Endodermal cell (in vitro differentiated cells): Measurements from ENCODE around the gene PLEKHG2. TPM values are rescaled to one million over a fixed set of nuclear protein-coding genes. Genes with fewer than 3 reads are reported as not detected.
A peak's percentile ranks its signal among the peaks of the same experiment; 100 is the strongest.

Source experiments
- DNase-seq: peaks from one replicate; pipeline ENCODE4 v3.0.0-alpha.2; 2017
- H3K27ac ChIP-seq: 2 replicates; pipeline ENCODE4 v1.5.1; 2013; ENCODE audit warnings: mild to moderate bottlenecking, low read depth, low read length, moderate library complexity
- H3K27me3 ChIP-seq: 2 replicates; pipeline ENCODE4 v1.6.1; 2013; ENCODE audit warnings: mild to moderate bottlenecking, low read length, moderate library complexity; ENCODE audit not compliant: insufficient read depth, control insufficient read depth, poor library complexity, severe bottlenecking
- H3K36me3 ChIP-seq: 2 replicates; pipeline ENCODE4 v1.7.0; 2013; ENCODE audit warnings: mild to moderate bottlenecking, low read length, moderate library complexity; ENCODE audit not compliant: control insufficient read depth, insufficient read depth
- H3K4me1 ChIP-seq: one replicate; pipeline ENCODE4 v1.7.0; 2013; ENCODE audit warnings: low read length; ENCODE audit not compliant: control insufficient read depth, insufficient read depth
- H3K4me3 ChIP-seq: 2 replicates; pipeline ENCODE4 v1.5.1; 2013; ENCODE audit warnings: mild to moderate bottlenecking, low read length, moderate library complexity
- H3K9ac ChIP-seq: 2 replicates; pipeline ENCODE4 v1.6.1; 2013; ENCODE audit warnings: mild to moderate bottlenecking, low read length, moderate library complexity; ENCODE audit not compliant: poor library complexity, severe bottlenecking; ENCODE audit errors: extremely low read depth
- H3K9me3 ChIP-seq: 2 replicates; pipeline ENCODE4 v1.6.1; 2013; ENCODE audit warnings: mild to moderate bottlenecking, low read length, moderate library complexity; ENCODE audit not compliant: control insufficient read depth
- H3K27ac Mint-ChIP-seq: 2 replicates; pipeline ENCODE4 v1.8.0; 2020; ENCODE audit warnings: mixed read lengths
- H3K27me3 Mint-ChIP-seq: 2 replicates; pipeline ENCODE4 v1.8.0; 2021; ENCODE audit warnings: mild to moderate bottlenecking, mixed read lengths; ENCODE audit not compliant: insufficient read depth
- H3K36me3 Mint-ChIP-seq: 2 replicates; pipeline ENCODE4 v1.8.0; 2020; ENCODE audit warnings: low read depth, mixed read lengths
- H3K4me1 Mint-ChIP-seq: 2 replicates; pipeline ENCODE4 v1.8.0; 2020; ENCODE audit warnings: mixed read lengths
- H3K4me3 Mint-ChIP-seq: 2 replicates; pipeline ENCODE4 v1.8.0; 2020; ENCODE audit warnings: mild to moderate bottlenecking, moderate library complexity, mixed read lengths
- H3K9me3 Mint-ChIP-seq: 2 replicates; pipeline ENCODE4 v1.8.0; 2020; ENCODE audit warnings: mild to moderate bottlenecking, mixed read lengths
- WGBS, 2 experiments: methylation state at CpG; one replicate each; pipeline versions ENCODE4 v1.1.5 to v1.1.7; 2013; ENCODE audit warnings: missing lambda C conversion rate in 2 of 2, mixed read lengths in 1 of 2; ENCODE audit not compliant: insufficient coverage in 1 of 2, insufficient read length in 1 of 2; 5-methylcytosine and 5-hydroxymethylcytosine counted together
- total RNA-seq, 2 donors: library from RNA; stranded (reverse); fragmentation: NEBNext Ultra II Directional in 1 of 2; extraction: Animal tissue kit (Norgen Biotek cat#: 25700) in 1 of 2; gene quantifications; 2 replicates in 1 of 2; 3 replicates in 1 of 2; pipeline ENCODE4 v1.2.1, GENCODE V29; 2021
- TF ChIP-seq, protein P1 (sequence below): fragments of 200-600 bp; sonication (generic); conservative IDR thresholded peaks from 2 replicates; pipeline ENCODE4 v1.5.0; 2021; ENCODE audit warnings: antibody characterized with exemption, mild to moderate bottlenecking

Gene PLEKHG2
- total RNA-seq, 2 donors from 2014 or later, result 127 to 160 TPM

GRCh38 chr19:39425744-39426143, 13.3 kb downstream of the PLEKHG2 start:
- TF ChIP-seq, protein P1, sequence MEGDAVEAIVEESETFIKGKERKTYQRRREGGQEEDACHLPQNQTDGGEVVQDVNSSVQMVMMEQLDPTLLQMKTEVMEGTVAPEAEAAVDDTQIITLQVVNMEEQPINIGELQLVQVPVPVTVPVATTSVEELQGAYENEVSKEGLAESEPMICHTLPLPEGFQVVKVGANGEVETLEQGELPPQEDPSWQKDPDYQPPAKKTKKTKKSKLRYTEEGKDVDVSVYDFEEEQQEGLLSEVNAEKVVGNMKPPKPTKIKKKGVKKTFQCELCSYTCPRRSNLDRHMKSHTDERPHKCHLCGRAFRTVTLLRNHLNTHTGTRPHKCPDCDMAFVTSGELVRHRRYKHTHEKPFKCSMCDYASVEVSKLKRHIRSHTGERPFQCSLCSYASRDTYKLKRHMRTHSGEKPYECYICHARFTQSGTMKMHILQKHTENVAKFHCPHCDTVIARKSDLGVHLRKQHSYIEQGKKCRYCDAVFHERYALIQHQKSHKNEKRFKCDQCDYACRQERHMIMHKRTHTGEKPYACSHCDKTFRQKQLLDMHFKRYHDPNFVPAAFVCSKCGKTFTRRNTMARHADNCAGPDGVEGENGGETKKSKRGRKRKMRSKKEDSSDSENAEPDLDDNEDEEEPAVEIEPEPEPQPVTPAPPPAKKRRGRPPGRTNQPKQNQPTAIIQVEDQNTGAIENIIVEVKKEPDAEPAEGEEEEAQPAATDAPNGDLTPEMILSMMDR, result no peak
- Histone ChIP-seq H3K27me3 (no peaks in the 10 kb centered on the region), H3K36me3 (peaks cover 46% of the 10 kb centered on the region), H3K27ac (no peak overlapping the region), H3K9ac (no peak overlapping the region), H3K4me3 (no peak overlapping the region), H3K9me3 (no peaks in the 10 kb centered on the region), H3K4me1 (peaks cover 6% of the 10 kb centered on the region)
- 96 to 97% methylated on average over 7 of the region's 7 CpGs for WGBS, 2 experiments
- Mint-ChIP-seq H3K4me1 (peaks cover 10% of the 10 kb centered on the region), H3K36me3 (peaks cover 34% of the 10 kb centered on the region), H3K27ac (no peak overlapping the region), H3K4me3 (no peak overlapping the region), H3K9me3 (no peaks in the 10 kb centered on the region), H3K27me3 (no peaks in the 10 kb centered on the region)
- no peak for DNase-seq

DNA sequence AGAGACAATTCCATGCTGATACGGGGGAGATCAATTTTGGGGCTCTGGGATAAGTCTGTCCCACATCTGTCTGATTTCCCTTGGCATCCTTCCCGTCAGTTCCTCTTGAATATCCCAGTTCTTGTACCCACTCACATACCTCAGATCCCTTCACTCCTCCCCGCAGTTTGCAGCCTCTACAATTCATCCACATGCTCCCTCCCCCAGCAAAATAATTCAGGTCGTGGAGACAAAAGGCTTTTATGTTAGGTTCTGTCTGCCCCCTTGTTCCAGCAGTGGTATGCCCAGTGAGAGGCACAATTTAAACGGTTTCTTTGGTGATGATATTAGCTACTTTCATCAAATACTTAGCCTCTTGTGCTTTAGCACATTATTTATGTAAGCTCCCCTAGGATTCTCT, 13.7 kb downstream of the PLEKHG2 start:
- no peaks in the 10 kb centered on the region for H3K27me3 ChIP-seq
- Mint-ChIP-seq H3K27ac (no peak overlapping the region), H3K4me3 (no peak overlapping the region), H3K4me1 (peaks cover 10% of the 10 kb centered on the region), H3K27me3 (no peaks in the 10 kb centered on the region), H3K36me3 (peaks cover 30% of the 10 kb centered on the region), H3K9me3 (no peaks in the 10 kb centered on the region)
- no peak overlapping the region for H3K4me3 ChIP-seq
- H3K9me3 ChIP-seq, result no peaks in the 10 kb centered on the region
- peaks cover 6% of the 10 kb centered on the region for H3K4me1 ChIP-seq
- no peak overlapping the region for H3K9ac ChIP-seq
- peaks cover 42% of the 10 kb centered on the region for H3K36me3 ChIP-seq
- WGBS, 2 experiments, result 82 to 86% methylated on average over 5 of the region's 5 CpGs
- peak overlapping the region; percentile 9 for H3K27ac ChIP-seq
- peak; percentile 42 for DNase-seq
- TF ChIP-seq, protein P1, result no peak

GRCh38 chr19:39427707-39428106, 15.2 kb downstream of the PLEKHG2 start:
- Mint-ChIP-seq H3K27me3 (no peaks in the 10 kb centered on the region), H3K36me3 (peaks cover 27% of the 10 kb centered on the region), H3K4me1 (peaks cover 10% of the 10 kb centered on the region), H3K27ac (peak overlapping the region; percentile 97), H3K4me3 (no peak overlapping the region), H3K9me3 (no peaks in the 10 kb centered on the region)
- Histone ChIP-seq H3K9ac (no peak overlapping the region), H3K36me3 (peaks cover 38% of the 10 kb centered on the region), H3K4me3 (no peak overlapping the region), H3K4me1 (peaks cover 6% of the 10 kb centered on the region), H3K27me3 (no peaks in the 10 kb centered on the region), H3K27ac (peak overlapping the region; percentile 95), H3K9me3 (no peaks in the 10 kb centered on the region)
- TF ChIP-seq, protein P1, result no peak
- DNase-seq, result no peak
- WGBS, 2 experiments, result 94 to 96% methylated on average over 11 of the region's 11 CpGs
